ENCODE results near the gene EVPLL.

The EVPLL gene

DNA sequence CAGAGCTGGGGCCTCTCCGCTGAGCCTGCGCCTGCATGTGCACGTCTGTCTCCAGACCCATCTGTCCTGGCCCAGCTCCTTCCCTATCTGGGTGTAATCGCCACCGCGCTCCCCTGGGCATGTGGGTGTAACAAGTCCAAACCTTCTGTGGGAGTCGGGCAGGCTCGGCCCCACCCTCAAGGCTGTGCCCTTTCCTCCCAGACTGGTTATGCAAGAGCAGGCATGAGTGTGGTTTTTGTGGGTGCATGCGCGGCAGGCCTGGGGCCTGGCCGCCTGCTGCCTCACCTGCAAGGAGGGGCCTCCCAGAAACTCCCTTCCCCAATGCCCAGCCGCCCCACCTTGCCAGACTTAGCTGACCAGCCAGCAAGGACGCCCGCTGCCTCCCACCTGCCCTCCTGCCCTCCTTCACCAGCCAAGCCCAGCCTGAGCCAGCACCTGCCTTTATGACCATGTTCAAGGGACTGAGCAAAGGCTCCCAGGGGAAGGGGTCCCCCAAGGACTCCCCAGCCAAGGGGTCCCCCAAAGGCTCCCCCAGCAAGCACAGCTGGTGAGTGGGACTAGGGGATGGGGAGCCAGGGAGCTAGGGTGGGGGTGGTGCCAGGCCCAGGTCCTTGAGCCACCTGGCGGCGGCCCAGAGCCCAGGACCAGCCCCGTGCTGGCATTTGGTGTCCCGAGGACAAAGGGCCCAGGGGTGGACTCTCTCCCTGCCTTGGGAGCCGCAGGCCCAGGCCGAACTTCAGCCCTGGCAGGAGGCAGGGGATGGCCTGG, at the start of gene EVPLL:
EVPLL (plus strand) TSS at position 342 of the 768 bp plus-strand sequence. CDS start 3,160 bp downstream, outside the sequence.
- TF ChIP-seq TAF1 (IDR thresholded peaks at IDR 0.05; ENCODE audit: low read depth): no peak
- no peak for TF ChIP-seq YY1 (IDR thresholded peaks at IDR 0.05; ENCODE audit: low read depth)
- no peak for TF ChIP-seq TCF12 (IDR thresholded peaks at IDR 0.05; ENCODE audit: low read depth)
- no peak for TF ChIP-seq ZBTB7A (IDR thresholded peaks at IDR 0.05; ENCODE audit: low read depth)
- no peak for TF ChIP-seq FOXM1 (IDR thresholded peaks at IDR 0.05; ENCODE audit: borderline replicate concordance, low read depth)
- no peak for TF ChIP-seq CREB1 (IDR thresholded peaks at IDR 0.05; ENCODE audit: low read depth)
- TF ChIP-seq CEBPB (IDR thresholded peaks at IDR 0.05): no peak
- TF ChIP-seq, protein P1, sequence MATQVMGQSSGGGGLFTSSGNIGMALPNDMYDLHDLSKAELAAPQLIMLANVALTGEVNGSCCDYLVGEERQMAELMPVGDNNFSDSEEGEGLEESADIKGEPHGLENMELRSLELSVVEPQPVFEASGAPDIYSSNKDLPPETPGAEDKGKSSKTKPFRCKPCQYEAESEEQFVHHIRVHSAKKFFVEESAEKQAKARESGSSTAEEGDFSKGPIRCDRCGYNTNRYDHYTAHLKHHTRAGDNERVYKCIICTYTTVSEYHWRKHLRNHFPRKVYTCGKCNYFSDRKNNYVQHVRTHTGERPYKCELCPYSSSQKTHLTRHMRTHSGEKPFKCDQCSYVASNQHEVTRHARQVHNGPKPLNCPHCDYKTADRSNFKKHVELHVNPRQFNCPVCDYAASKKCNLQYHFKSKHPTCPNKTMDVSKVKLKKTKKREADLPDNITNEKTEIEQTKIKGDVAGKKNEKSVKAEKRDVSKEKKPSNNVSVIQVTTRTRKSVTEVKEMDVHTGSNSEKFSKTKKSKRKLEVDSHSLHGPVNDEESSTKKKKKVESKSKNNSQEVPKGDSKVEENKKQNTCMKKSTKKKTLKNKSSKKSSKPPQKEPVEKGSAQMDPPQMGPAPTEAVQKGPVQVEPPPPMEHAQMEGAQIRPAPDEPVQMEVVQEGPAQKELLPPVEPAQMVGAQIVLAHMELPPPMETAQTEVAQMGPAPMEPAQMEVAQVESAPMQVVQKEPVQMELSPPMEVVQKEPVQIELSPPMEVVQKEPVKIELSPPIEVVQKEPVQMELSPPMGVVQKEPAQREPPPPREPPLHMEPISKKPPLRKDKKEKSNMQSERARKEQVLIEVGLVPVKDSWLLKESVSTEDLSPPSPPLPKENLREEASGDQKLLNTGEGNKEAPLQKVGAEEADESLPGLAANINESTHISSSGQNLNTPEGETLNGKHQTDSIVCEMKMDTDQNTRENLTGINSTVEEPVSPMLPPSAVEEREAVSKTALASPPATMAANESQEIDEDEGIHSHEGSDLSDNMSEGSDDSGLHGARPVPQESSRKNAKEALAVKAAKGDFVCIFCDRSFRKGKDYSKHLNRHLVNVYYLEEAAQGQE (IDR thresholded peaks at IDR 0.05; ENCODE audit: low read depth): no peak
- TF ChIP-seq, protein P2, sequence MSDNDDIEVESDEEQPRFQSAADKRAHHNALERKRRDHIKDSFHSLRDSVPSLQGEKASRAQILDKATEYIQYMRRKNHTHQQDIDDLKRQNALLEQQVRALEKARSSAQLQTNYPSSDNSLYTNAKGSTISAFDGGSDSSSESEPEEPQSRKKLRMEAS (IDR thresholded peaks at IDR 0.05): no peak
- TF ChIP-seq NFIC (IDR thresholded peaks at IDR 0.05): no peak
- TF ChIP-seq EGR1 (IDR thresholded peaks at IDR 0.05): no peak
- TF ChIP-seq, protein P3, sequence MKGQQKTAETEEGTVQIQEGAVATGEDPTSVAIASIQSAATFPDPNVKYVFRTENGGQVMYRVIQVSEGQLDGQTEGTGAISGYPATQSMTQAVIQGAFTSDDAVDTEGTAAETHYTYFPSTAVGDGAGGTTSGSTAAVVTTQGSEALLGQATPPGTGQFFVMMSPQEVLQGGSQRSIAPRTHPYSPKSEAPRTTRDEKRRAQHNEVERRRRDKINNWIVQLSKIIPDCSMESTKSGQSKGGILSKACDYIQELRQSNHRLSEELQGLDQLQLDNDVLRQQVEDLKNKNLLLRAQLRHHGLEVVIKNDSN (IDR thresholded peaks at IDR 0.05): no peak
- no peak for TF ChIP-seq EP300 (IDR thresholded peaks at IDR 0.05; ENCODE audit: borderline replicate concordance)
- TF ChIP-seq RAD21 (IDR thresholded peaks at IDR 0.05; ENCODE audit: low read depth): no peak
- TF ChIP-seq TEAD4 (IDR thresholded peaks at IDR 0.05): no peak

DNA sequence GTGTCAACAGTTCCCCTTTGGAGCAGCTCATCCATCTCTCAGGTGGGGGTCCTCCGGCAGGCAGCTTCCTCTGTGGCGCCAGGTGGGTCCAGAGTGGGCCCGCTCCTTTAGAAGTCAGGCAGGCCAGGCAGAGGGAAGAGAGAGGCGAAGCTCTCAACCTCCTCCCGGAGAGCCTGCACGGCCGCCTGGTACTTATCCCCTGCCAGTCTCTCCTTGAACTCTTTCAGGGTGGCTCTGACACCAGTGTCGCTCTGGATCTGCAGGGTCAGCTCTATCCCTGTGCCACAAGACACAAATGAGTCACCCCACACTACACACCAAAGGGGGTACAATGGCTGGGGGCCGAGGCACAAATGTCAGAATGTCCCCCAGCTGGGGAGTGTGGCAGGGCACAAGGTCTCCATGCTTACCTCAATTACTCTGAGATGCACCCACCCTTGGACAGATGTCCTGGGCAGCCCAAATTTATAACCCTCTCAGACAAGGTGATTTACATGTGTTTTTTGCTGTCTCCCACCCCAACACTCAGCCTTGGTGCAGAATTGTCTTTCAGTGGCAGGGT, 48.9 kb upstream of the EVPLL start:
- TF ChIP-seq TCF12 (IDR thresholded peaks at IDR 0.05; ENCODE audit: low read depth) (no peak), EGR1 (IDR thresholded peaks at IDR 0.05) (no peak), YY1 (IDR thresholded peaks at IDR 0.05; ENCODE audit: low read depth) (no peak), TEAD4 (IDR thresholded peaks at IDR 0.05) (no peak), ZBTB7A (IDR thresholded peaks at IDR 0.05; ENCODE audit: low read depth) (no peak), RAD21 (IDR thresholded peaks at IDR 0.05; ENCODE audit: low read depth) (no peak)

DNA sequence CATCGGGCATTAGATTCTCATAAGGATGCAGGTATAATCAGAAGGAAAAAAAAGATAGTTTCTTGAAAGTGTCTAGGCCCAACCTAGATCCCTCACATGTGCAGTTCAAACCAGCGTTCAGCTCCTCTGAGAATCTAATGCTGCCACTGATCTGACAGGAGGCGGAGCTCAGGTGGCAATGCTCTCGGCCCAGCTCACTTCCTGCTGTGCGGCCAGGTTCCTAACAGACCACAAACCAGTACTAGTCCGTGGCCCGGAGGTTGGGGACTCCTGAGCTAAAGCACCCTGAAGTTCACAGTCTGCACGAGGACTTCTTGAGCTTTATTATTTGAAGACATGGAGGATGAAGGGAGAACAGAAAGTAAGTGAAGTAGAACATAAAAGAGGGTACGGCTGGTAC, 45.7 kb upstream of the EVPLL start:
- no peak for TF ChIP-seq TCF12 (IDR thresholded peaks at IDR 0.05; ENCODE audit: low read depth)
- TF ChIP-seq NFIC (IDR thresholded peaks at IDR 0.05): no peak

DNA sequence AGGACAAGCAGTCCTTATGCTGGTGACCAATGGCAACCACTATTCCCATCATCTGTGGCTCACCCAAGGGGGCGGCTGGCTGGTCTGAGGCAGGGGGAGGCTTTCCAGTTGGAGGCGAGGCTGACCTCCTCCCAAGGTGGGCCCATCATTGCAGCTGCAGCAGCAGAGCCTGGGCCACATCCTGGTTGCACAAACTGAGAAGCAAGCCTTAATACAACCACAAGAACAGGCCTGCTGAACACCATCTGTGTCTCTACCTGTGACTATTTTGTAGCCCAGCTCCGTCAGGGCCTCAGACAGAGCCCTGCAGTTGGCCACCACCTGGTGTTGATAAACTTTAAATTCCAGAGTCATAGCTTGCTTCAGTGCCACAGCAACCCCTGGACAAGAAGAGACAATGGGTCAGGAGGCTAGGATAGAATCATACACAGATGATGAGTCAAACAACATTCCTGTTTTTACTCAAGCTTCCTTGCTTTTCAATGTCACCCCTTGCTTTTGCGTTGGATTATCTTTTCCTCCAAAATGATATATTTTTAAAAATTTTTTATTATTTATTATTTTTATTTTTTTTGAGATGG, 44.6 kb upstream of the EVPLL start:
- TF ChIP-seq EP300 (IDR thresholded peaks at IDR 0.05; ENCODE audit: borderline replicate concordance): no peak
- no peak for TF ChIP-seq YY1 (IDR thresholded peaks at IDR 0.05; ENCODE audit: low read depth)
- TF ChIP-seq TAF1 (IDR thresholded peaks at IDR 0.05; ENCODE audit: low read depth): no peak
- TF ChIP-seq, protein P3 (IDR thresholded peaks at IDR 0.05): no peak
- TF ChIP-seq TEAD4 (IDR thresholded peaks at IDR 0.05): no peak
- no peak for TF ChIP-seq CEBPB (IDR thresholded peaks at IDR 0.05)
- TF ChIP-seq, protein P1 (IDR thresholded peaks at IDR 0.05; ENCODE audit: low read depth): no peak
- TF ChIP-seq CREB1 (IDR thresholded peaks at IDR 0.05; ENCODE audit: low read depth): no peak
- TF ChIP-seq ZBTB7A (IDR thresholded peaks at IDR 0.05; ENCODE audit: low read depth): no peak
- no peak for TF ChIP-seq EGR1 (IDR thresholded peaks at IDR 0.05)
- TF ChIP-seq RAD21 (IDR thresholded peaks at IDR 0.05; ENCODE audit: low read depth): no peak
- no peak for TF ChIP-seq FOXM1 (IDR thresholded peaks at IDR 0.05; ENCODE audit: borderline replicate concordance, low read depth)
- TF ChIP-seq, protein P2 (IDR thresholded peaks at IDR 0.05): no peak
- TF ChIP-seq TCF12 (IDR thresholded peaks at IDR 0.05; ENCODE audit: low read depth): no peak
- no peak for TF ChIP-seq NFIC (IDR thresholded peaks at IDR 0.05)

DNA sequence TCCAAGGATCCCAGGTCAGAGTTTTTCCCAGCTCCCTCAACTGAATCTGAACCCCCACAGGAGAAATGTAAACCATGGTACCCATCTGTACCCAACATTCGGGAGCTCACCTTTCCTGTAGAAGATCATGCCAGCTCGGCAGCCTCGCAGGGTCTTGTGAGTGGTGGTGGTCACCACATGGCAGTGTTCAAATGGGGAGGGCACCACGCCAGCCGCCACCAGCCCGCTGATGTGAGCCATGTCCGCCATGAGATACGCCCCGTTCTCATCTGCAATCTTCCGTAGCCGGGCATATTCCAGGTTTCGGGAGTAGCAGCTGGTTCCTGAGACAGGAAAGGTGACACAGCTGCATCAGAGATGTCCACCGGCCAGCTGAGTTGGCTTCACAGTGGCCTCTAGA, 37.6 kb upstream of the EVPLL start:
- no peak for TF ChIP-seq TEAD4 (IDR thresholded peaks at IDR 0.05)
- no peak for TF ChIP-seq FOXM1 (IDR thresholded peaks at IDR 0.05; ENCODE audit: borderline replicate concordance, low read depth)
- TF ChIP-seq TCF12 (IDR thresholded peaks at IDR 0.05; ENCODE audit: low read depth): no peak
- no peak for TF ChIP-seq CREB1 (IDR thresholded peaks at IDR 0.05; ENCODE audit: low read depth)
- TF ChIP-seq, protein P2 (IDR thresholded peaks at IDR 0.05): no peak
- TF ChIP-seq EP300 (IDR thresholded peaks at IDR 0.05; ENCODE audit: borderline replicate concordance): no peak
- TF ChIP-seq TAF1 (IDR thresholded peaks at IDR 0.05; ENCODE audit: low read depth): no peak
- TF ChIP-seq, protein P1 (IDR thresholded peaks at IDR 0.05; ENCODE audit: low read depth): no peak
- TF ChIP-seq RAD21 (IDR thresholded peaks at IDR 0.05; ENCODE audit: low read depth): no peak

All from Ishikawa (cell line).